Measurements from ENCODE around the gene CRHR2. TPM values are rescaled to one million over a fixed set of nuclear protein-coding genes. Genes with fewer than 3 reads are reported as not detected.
A peak's percentile ranks its signal among the peaks of the same experiment; 100 is the strongest.
"Not testable (repeated sequence)": the region's sequence is repeated elsewhere in the genome, so short reads cannot be mapped to it uniquely, and the experiment has no call there.

Gene CRHR2
- total and polyA plus RNA-seq, 2 experiments from 2014 or later, result 0.39 to 0.77 TPM

- DNase-seq (ENCODE audit: low read depth in 1 of 2, low spot score in 1 of 2), result no peak
- no peak overlapping the region for H3K4me3 ChIP-seq
- H3K4me1 ChIP-seq (ENCODE audit: low read depth), result no peaks in the 10 kb centered on the region
- no peaks in the 10 kb centered on the region for H3K9me3 ChIP-seq (ENCODE audit: low read depth)
- no peaks in the 10 kb centered on the region for H3K36me3 ChIP-seq
- TF ChIP-seq CTCF (IDR thresholded peaks at IDR 0.05; ENCODE audit: low read depth, low read length), result no peak
- H3K27me3 ChIP-seq, result no peaks in the 10 kb centered on the region
- H3K27ac ChIP-seq, result no peak overlapping the region
Observed at GRCh38 chr7:30722187-30722586, 39.9 kb upstream of the CRHR2 start.

- no peak for DNase-seq (ENCODE audit: low read depth in 1 of 2, low spot score in 1 of 2)
- Histone ChIP-seq H3K27me3 (no peaks in the 10 kb centered on the region), H3K36me3 (no peaks in the 10 kb centered on the region), H3K4me3 (no peak overlapping the region), H3K9me3 (ENCODE audit: low read depth) (no peaks in the 10 kb centered on the region), H3K27ac (no peak overlapping the region), H3K4me1 (ENCODE audit: low read depth) (no peaks in the 10 kb centered on the region)
- TF ChIP-seq CTCF (IDR thresholded peaks at IDR 0.05; ENCODE audit: low read depth, low read length), result no peak
Observed at GRCh38 chr7:30721211-30721610, 39.0 kb upstream of the CRHR2 start.

- DNase-seq (ENCODE audit: low read depth in 1 of 2, low spot score in 1 of 2); H3K27me3 ChIP-seq; H3K4me1 ChIP-seq (ENCODE audit: low read depth); H3K36me3 ChIP-seq; H3K9me3 ChIP-seq (ENCODE audit: low read depth); H3K4me3 ChIP-seq; H3K27ac ChIP-seq: not testable (repeated sequence)
Observed at GRCh38 chr7:30719434-30719833, 37.2 kb upstream of the CRHR2 start.

- H3K27me3 ChIP-seq, result no peaks in the 10 kb centered on the region
- no peaks in the 10 kb centered on the region for H3K9me3 ChIP-seq (ENCODE audit: low read depth)
- H3K4me1 ChIP-seq (ENCODE audit: low read depth), result no peaks in the 10 kb centered on the region
- no peak overlapping the region for H3K4me3 ChIP-seq
- H3K36me3 ChIP-seq, result no peaks in the 10 kb centered on the region
- H3K27ac ChIP-seq, result no peak overlapping the region
- DNase-seq (ENCODE audit: low read depth in 1 of 2, low spot score in 1 of 2), result peak in 1 of 2 donors; percentile 12
- no peak for TF ChIP-seq CTCF (IDR thresholded peaks at IDR 0.05; ENCODE audit: low read depth, low read length)
Observed at GRCh38 chr7:30717181-30717580, 34.9 kb upstream of the CRHR2 start.

- Histone ChIP-seq H3K36me3 (no peaks in the 10 kb centered on the region), H3K27me3 (no peaks in the 10 kb centered on the region), H3K9me3 (ENCODE audit: low read depth) (no peaks in the 10 kb centered on the region), H3K4me3 (no peak overlapping the region), H3K4me1 (ENCODE audit: low read depth) (peaks cover 9% of the 10 kb centered on the region), H3K27ac (no peak overlapping the region)
- TF ChIP-seq CTCF (IDR thresholded peaks at IDR 0.05; ENCODE audit: low read depth, low read length), result no peak
- DNase-seq (ENCODE audit: low read depth in 1 of 2, low spot score in 1 of 2), result no peak
Observed at GRCh38 chr7:30714129-30714528, 31.9 kb upstream of the CRHR2 start.

GRCh38 chr7:30713392-30713791 lies 31.1 kb upstream of the CRHR2 start:
- H3K27me3 ChIP-seq, result no peaks in the 10 kb centered on the region
- H3K4me3 ChIP-seq, result no peak overlapping the region
- DNase-seq (ENCODE audit: low read depth in 1 of 2, low spot score in 1 of 2), result peak in 1 of 2 donors; percentile 55
- no peaks in the 10 kb centered on the region for H3K9me3 ChIP-seq (ENCODE audit: low read depth)
- peaks cover 16% of the 10 kb centered on the region for H3K4me1 ChIP-seq (ENCODE audit: low read depth)
- no peak overlapping the region for H3K27ac ChIP-seq
- no peak for TF ChIP-seq CTCF (IDR thresholded peaks at IDR 0.05; ENCODE audit: low read depth, low read length)
- no peaks in the 10 kb centered on the region for H3K36me3 ChIP-seq
